Activated CD8-positive, alpha-beta memory T cell treated with anti-CD3 and anti-CD28 coated beads, Interleukin-2, amount 50 U/mL, for 1 hour (primary cell): Measurements from ENCODE around the gene ZSCAN18.

ENCODE experiments used
- DNase-seq: peaks from one replicate; pipeline ENCODE4 v3.0.0-alpha.2; 2020; ENCODE audit errors: extremely low read depth

The ZSCAN18 gene

DNA sequence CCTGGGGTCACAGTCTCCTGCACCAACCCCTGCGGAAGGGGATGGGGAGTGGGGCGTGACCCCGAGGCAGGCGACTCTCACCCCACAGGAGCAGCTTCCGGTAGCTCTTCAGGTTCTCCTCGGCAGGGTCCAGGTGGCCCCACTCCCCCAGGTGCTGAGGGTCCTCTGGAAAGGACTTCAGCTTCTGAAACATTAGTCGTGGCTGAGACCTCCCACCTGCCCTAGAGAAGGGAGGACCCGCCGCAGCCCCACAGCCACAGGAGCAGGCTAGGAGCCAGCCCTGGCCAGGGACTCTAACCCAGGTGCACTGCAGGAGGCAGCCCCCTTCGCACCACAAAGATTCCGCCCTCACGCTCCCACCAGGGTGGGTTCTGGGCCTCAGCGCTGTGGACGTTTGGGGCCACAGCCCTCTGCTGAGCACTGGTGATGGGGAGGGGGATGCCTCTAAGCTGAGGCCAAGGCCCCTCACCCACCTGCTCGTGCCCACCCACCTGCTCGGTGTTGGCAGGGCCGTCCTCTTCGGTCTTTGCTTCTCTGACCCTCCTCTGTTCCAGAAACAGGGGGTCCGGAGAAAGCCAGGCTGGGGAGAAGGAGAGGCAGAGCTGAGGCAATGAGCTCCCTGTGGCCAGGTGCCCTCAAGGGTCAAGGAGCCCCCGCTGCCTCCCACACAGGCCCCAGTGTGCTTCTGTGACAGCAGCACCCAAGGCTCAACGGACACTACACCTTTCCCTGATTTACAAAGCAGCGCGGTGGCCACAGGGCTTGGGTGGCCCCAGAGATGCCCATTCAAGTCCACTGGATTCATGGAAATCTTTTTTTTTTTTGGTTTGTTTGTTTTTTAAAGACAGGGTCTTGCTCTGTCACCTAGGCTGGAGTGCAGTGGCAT, 11.0 kb downstream of the ZSCAN18 start:
- DNase-seq, result no peak

DNA sequence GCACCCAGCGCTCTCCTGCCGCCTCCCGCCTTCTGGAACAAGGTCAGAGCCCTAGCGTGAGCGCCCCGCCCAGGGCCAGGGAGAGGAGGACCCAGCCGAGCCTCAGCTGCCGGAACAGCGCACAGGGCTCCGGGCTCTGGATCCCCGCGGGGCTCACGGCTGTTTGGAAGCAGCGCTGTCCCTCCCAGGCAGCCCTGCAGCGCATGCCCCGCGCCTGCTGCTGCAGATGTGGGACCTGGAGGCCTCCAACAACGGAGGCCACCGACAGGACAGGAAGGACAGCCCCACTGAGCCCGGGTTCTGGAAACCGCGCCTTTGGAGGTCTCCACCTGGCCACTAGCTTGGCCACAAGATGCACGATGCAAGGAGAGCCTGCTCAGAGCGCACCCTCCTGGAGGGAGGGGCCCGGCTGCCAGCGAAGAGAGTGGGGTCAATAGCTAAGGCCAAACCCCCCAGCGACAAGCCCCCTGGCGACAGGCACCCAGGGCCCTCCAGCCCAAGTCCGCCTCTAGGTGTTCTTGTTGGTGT, 12.6 kb downstream of the ZSCAN18 start:
- no peak for DNase-seq

DNA sequence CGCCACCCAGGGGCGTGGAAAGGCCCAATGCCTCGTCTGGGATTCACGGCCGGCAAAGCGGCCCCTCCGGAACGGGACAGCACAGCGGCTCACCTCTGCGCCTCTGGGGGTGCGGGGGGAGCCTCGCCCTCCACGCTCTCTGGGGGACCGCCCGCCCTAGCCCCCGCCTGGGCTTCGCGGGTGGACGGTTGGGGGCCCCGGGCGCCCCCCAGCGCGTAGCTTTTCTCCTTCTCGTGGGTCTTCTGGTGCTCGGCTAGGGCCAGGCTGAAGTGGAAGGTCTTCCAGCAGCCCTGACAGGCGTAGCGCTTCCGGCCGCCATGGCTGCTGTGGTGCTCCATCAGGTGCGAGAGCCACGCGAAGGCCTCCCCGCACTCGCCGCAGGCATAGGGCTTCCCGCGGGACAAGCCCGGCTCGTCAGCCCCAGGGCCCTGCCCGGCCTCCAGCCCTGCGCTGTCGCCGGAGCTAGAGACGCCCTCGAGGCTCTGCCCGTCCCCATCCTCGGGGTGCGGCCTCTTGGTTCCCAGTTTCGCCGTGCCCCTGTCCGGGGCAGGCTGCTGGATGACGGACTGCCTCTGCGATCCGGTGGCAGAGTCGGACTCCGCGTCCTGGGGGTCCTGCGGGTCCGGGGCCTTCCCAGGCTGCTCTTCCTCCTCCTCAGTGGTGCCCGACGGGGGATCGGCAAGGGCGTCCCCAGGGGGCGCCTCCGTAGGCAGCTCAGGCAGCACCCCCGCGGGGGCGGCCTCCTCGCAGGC, 13.3 kb downstream of the ZSCAN18 start:
- DNase-seq, result no peak

DNA sequence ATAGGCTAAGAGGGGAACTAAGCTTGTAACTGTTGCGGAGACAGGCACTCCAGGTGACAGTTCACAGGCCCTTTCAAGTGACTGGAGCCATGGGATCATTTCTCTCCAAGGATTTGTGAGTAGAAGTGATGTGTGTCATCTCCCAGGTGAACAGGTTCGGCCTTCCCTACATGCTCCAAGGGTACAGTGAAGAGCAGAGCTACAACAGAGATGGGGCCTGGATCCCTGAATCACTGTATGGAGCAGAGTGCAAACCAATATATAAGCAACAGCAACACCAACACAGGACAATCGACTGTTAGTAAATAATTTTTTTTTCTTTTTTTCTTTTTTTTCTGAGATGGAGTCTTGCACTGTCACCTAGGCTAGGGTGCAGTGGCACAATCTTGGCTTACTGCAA, 15.0 kb downstream of the ZSCAN18 start:
- no peak for DNase-seq

DNA sequence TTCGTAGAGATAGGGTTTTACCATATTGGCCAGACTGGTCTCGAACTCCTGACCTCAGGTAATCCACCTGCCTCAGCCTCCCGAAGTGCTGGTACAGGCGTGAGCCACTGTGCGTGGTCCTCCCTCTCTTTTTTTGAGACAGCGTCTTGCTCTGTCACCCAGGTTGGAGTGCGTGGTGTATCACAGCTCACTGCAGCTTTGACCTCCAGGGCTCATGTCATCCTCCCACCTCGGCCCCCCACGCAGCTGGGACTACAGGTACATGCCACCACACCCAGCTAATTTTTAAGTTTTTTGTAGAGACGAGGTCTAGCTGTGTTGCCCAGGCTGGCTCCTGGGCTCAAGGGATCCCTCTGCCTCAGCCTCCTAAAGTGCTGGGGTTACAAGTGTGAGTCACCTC, 18.2 kb downstream of the ZSCAN18 start:
- no peak for DNase-seq

DNA sequence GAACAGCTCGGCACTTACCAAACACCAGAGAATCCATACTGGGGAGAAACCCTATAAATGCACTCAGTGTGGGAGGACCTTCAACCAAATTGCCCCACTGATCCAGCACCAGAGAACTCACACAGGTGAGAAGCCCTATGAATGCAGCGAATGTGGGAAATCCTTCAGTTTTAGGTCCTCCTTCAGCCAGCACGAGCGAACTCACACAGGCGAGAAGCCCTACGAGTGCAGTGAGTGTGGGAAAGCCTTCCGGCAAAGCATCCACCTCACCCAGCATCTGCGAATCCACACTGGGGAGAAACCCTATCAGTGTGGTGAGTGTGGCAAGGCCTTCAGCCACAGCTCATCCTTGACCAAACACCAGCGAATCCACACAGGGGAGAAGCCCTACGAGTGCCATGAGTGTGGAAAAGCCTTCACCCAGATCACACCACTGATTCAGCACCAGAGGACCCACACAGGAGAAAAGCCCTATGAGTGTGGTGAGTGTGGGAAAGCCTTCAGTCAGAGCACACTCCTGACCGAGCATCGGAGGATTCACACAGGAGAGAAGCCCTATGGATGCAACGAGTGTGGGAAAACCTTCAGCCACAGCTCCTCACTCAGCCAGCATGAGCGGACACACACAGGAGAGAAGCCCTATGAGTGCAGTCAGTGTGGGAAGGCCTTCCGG, 30.7 kb downstream of the ZSCAN18 start:
- no peak for DNase-seq

DNA sequence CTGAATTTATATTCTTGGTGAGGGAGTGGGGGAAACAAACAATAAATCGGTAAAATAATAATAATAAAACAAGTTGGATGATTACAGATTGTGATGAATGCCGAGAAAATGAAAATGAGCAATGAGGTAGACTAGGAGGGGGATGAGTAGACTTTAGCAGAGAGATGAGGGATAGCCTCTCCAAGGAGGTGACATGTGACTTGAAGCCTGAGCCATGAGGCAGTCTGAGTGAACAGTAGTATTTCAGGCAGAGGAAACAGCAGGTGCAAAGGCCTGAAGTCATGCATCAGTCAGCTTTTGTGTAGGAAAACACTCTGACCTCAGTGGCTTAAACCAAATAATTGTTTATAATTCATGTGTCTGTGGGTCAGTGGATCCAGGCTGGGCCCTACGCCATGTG, 34.3 kb downstream of the ZSCAN18 start:
- DNase-seq, result no peak

DNA sequence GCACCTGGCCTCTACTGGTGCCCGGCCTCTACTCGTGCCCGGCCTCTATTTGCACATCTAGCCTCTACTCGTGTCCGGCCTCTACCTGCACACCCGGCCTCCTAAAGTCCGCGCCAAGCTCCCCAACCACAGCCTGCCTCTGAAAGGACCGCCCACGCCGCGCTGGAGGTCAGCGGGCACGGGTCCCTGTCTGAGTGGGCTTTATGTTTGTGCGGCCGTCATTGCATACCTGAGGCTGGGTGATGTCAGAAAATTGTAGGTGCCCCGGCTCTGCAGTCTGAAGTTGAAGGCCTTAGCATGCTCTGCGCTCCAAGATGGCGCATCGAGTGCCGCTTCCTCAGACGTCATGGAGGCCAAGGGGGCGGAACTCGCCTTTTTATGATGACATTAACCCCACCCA, 37.8 kb downstream of the ZSCAN18 start:
- DNase-seq, result no peak

DNA sequence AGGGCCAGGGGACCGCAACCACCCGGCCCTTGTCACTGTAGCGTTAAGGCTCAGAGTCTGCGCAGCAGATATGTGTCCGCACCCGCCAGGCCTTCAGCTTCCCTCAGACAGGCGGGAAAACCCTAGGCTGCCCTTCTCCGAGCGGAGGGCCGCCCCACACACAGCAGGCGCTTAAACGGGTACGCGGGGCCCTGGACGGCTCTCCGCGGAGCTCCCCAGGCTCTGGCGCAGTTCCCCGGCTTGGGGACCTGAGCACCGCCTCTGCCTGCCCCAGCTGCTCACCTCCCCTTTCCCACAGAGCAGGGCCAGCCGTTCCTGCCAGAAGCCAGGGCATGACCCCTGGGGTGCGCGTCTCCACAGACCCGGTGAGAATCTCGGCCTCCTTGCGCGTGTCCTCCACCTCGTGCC, 38.4 kb downstream of the ZSCAN18 start:
- no peak for DNase-seq

DNA sequence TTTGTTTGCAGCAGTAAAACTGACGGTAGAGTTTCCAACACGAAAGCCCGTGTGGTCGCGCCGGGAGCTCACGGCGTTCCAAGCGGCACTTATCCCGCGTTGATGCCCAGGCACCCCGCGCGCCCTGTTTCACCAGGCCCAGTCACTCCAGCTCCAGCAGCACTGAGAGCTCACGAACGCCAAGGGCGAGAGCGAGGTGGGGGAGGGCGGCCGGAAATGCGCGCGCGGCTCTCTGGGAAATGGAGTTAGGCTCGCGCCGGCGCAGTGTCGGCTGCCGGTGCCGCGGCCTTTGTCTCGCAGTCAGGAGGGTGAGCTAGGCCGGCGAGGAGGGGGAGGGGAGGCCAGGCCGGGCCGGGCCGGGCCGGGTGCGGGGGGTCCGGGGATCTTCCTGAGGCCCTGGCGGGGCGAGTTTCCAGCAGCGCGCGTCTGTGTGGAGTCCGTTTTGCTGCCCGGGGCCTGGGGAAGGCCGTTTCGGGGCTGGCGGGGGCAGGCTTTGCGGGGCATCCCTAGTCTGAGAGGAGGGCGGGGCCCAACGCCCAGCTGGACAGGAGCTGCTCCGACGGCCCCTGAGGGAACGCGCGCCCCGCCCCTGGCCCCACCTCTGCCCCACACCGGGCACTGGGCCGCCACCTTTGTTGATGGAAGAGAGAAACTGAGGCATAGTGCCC, 38.9 kb downstream of the ZSCAN18 start, which contains the start of gene ZNF135:
Gene ZNF135, plus strand, starts transcription at position 280 of the 668 bp plus-strand sequence. CDS start 721 bp downstream, outside the sequence.
- peak; percentile 11 for DNase-seq

DNA sequence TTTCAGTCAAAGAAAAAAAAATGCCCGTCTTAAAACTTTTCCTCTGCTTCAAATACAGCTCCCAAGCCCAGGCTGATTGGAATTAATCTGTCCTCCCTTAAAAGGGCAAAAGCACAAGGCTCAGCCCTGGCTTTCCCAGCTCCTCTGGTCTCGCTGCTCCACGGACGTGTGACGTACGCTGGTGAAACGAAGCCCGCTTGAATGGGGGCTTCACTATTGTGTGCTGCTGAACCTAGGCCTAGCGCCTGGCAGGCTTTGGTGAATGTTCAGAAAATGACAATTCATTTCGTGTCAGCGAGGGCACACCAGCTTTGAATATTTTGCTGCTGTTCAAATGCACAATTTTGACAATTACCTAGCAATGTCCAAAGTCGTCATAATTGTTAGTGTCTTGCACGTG, 39.6 kb downstream of the ZSCAN18 start:
- DNase-seq, result no peak

DNA sequence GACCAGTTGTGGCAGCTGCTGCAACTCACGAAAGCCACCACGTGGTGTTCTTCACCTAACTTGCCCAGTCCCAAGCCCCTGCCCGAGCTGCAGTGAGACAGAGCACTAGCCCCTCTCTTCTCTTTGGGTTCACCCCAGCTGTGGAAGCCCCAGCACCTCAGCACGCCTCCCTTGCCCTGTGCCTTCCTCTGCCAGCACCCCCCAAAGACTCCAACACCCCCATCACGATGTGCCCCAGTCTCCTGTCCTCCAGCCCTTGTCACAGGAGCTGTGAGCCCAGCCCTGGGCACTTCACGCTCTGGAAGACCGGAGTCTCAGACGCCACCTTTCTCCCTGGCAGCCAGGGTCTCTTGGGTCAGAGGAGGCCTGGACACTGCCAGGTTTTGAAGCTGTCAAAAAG, 41.2 kb downstream of the ZSCAN18 start:
- no peak for DNase-seq

DNA sequence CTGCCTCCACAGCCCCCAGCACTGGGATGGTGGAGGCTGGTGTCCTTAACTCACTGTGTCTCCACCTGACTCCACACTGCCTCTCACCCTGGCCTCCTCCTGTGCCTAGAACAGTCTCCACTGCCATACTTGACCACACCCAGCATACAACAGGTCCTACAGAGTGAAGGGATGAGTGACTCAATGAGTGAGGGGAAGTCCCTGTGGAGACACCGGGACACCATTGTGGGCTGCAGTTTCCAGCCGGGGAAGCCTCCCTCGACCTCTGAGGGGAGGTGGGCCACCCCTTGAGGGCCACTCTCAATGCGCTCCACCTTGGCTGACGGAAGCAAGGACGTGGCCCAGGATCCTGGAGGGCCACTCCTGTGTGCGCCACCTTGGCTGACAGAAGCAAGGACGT, 41.8 kb downstream of the ZSCAN18 start:
- DNase-seq, result no peak

DNA sequence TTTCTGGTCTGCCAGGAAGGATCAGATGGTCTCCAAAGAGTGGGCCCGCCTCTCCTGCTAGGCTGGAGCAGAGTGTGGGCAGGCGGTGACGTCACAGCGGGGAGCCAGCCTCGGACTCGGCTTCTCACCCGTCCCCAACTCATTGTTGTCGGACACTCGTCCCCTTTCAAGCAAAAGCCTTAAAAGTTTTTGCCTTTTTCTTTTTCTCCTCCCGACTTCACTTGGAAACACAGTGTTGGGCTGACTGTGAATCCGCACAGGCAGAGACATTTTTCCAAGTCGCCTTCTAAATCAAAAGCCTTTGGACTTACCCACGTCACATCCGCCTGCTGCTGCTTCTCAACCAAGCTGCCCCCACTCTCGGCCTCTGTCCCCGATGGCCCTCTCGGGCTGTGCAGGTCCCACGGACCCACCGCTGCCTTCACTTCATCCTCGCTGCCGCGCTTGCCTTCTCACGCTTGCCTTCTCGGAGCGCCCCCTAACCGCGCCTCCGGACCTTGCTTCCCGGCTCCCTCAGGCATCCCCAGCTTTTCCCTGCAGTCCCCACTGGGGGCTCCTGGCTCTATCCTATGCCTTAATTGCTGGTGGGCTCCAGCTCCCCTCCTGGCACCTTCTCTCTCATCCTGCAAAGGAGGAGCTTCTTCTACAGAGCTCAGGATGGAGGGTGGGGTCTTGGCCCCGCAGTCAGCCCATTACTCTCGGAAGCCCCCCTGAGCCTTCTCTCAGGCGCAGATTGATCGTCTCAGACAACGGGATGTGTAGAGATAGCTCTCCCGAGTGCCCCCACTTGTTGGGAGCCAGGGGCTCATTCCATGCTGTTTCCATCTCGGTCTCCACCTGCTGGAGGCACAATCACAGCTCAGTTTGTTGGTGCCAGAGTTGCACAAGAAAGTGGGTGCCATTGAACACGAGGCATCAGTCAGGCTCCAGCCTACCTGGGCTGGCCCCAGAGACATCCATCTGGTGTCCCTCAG, 42.8 kb downstream of the ZSCAN18 start:
- DNase-seq, result no peak

DNA sequence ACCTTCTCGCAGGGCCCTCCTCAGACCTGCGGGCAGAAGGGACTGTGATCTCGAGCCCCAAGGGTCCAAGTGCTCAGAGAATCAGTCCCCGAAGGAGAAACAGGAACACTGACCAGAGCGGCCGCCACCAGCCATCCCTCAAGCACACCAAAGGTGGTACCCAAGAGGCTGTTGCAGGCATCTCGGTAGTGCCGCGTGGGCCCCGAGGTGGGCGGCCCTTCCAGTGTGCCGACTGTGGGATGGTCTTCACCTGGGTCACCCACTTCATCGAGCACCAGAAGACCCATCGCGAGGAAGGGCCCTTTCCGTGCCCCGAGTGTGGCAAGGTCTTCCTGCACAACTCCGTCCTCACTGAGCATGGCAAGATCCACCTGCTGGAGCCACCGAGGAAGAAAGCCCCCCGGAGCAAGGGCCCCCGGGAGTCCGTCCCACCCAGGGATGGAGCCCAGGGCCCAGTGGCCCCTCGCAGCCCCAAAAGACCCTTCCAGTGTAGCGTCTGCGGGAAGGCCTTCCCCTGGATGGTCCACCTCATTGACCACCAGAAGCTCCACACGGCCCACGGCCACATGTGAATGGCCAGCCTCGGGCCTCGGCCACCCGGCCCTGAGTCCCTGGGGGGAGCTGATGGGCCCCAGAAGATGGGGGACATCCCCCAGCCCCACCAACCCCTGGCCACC, 44.4 kb downstream of the ZSCAN18 start:
- DNase-seq, result no peak

DNA sequence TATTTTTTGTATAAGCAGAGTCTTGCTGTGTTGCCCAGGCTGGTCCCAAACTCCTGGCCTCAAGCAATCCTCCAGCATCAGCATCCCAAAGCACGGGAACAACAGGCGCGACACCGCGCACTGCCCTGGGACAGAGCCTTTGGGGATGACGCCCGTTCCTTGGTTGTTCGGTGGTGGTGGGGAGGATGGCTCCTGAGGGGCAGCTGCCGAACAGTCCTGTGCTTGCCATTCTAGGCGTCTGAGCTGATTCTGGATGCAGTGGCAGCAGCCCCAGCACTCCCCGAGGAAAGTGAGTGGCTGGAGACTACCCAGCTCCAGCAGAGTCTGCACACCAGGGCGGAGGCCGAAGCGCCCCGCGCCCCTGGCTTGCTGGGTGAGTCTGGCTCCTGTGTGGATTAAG, 45.8 kb downstream of the ZSCAN18 start:
- no peak for DNase-seq

DNA sequence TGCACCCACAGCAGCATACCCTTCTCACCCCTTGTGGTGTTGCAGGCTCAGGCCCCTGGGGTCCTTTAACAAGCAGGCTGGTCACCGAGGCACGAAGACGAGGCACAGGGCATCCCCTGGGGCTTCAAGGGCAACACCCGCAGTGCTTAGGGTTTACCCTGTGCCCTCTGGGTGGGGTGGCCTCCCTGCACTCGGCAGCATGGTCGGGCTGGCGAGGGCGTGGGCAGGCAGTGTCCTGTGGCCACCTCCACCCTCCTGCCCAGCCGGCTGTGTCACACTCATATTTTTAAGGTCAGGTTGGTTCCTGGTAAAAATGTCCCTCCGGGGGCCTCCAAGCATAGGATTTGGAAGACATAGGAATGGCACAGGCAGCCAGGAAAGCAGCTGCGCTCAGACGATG, 50.4 kb downstream of the ZSCAN18 start:
- DNase-seq, result no peak

DNA sequence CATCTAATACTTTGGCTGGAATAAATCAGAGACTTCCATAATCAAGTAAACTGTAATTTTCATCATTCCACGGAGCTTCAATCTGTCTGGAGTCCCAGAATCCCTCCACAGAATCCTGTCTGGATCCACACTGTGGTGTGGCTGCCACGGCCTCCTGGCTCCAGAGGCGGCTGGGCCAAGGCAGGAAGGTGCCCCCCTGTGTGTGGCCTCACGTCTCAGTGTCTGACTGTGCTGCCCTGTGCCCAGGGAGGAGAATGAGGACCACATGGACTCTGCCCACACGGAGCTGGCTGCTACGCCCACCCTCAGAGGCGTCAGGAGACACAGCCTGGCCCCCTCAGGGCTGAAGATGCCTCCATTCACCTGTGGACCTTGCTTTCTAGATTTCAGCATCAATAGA, 51.2 kb downstream of the ZSCAN18 start:
- DNase-seq, result no peak

DNA sequence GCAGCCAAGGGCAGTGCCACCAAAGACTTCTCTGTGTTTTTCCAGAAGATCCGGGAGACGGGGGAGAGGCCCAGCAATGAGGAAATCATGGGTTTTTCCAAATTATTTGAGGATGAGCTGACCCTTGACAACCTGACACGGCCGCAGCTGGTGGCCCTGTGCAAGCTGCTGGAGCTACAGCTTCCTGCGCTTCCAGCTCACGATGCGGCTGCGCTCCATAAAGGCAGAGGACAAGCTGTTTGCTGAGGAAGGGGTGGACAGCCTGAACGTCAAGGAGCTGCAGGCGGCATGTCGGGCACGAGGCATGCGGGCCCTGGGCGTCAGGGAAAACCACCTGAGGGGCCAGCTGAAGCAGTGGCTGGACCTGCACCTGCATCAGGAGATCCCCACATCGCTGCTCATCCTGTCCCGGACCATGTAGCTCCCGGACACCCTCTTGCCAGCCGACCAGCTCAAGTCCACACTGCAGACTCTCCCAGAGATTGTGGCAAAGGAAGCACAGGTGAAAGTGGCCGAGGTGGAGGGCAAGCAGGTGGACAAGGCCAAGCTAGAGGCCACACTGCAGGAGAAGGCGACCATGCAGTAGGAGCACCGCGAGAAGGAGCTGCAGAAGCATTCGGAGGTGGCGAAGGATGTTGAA, 52.5 kb downstream of the ZSCAN18 start:
- no peak for DNase-seq
